22Rv1 (cell line): ENCODE results near the gene NEUROG2.

Source experiments
- ZFX ChIP-seq: fragments of 450-650 bp; IDR thresholded peaks from 2 replicates; pipeline ENCODE4 v1.6.1; 2017; ENCODE audit warnings: antibody characterized with exemption, borderline replicate concordance
- TF ChIP-seq, protein P1 (sequence below): fragments of 450-650 bp; IDR thresholded peaks from 2 replicates; pipeline ENCODE4 v1.5.1; 2017; ENCODE audit warnings: mild to moderate bottlenecking

GRCh38 chr4:112510291-112511092 is 5.5 kb downstream of the NEUROG2 start:
- TF ChIP-seq, protein P1, sequence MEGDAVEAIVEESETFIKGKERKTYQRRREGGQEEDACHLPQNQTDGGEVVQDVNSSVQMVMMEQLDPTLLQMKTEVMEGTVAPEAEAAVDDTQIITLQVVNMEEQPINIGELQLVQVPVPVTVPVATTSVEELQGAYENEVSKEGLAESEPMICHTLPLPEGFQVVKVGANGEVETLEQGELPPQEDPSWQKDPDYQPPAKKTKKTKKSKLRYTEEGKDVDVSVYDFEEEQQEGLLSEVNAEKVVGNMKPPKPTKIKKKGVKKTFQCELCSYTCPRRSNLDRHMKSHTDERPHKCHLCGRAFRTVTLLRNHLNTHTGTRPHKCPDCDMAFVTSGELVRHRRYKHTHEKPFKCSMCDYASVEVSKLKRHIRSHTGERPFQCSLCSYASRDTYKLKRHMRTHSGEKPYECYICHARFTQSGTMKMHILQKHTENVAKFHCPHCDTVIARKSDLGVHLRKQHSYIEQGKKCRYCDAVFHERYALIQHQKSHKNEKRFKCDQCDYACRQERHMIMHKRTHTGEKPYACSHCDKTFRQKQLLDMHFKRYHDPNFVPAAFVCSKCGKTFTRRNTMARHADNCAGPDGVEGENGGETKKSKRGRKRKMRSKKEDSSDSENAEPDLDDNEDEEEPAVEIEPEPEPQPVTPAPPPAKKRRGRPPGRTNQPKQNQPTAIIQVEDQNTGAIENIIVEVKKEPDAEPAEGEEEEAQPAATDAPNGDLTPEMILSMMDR: no peak
- TF ChIP-seq ZFX: no peak
